Uterus (tissue), 2 donors: ENCODE data around the gene LRRC63.

Experiments
- POLR2A ChIP-seq, 2 donors: fragments of 450-650 bp; IDR thresholded peaks; one replicate each; pipeline ENCODE4 v1.6.1; 2016; ENCODE audit warnings: antibody characterized with exemption in 2 of 2, mild to moderate bottlenecking in 1 of 2, moderate library complexity in 1 of 2
- TF ChIP-seq, protein P1 (sequence below), 4 experiments: fragments of 200-600 bp in 2 of 4; fragments of 450-650 bp in 2 of 4; sonication (generic) in 2 of 4; IDR thresholded peaks; one replicate each; pipeline ENCODE4 v1.5.1; 2016 to 2019; ENCODE audit warnings: antibody characterized with exemption in 4 of 4, mild to moderate bottlenecking in 2 of 4, moderate library complexity in 1 of 4

DNA sequence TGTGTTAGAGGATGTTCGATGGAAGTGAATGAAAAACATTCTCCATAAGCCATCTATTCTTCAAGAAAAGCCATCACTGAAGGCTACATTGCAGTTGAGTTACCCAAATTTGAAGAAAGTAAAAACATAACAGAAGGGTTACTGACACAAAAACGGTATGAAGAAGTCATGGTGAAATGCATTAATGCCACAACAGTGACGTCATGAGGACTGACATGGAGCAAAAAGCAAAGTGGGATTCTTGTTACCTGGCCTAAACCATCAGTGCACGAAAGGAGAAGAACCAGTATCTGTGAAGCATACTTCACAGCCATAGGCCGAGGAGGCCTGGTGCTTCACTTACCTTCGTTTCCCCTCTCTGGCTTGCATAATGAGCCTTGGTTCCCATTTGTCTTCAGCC, 58.7 kb downstream of the LRRC63 start:
- TF ChIP-seq, protein P1, sequence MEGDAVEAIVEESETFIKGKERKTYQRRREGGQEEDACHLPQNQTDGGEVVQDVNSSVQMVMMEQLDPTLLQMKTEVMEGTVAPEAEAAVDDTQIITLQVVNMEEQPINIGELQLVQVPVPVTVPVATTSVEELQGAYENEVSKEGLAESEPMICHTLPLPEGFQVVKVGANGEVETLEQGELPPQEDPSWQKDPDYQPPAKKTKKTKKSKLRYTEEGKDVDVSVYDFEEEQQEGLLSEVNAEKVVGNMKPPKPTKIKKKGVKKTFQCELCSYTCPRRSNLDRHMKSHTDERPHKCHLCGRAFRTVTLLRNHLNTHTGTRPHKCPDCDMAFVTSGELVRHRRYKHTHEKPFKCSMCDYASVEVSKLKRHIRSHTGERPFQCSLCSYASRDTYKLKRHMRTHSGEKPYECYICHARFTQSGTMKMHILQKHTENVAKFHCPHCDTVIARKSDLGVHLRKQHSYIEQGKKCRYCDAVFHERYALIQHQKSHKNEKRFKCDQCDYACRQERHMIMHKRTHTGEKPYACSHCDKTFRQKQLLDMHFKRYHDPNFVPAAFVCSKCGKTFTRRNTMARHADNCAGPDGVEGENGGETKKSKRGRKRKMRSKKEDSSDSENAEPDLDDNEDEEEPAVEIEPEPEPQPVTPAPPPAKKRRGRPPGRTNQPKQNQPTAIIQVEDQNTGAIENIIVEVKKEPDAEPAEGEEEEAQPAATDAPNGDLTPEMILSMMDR (IDR thresholded peaks at IDR 0.05), result no peak
- TF ChIP-seq POLR2A (IDR thresholded peaks at IDR 0.05), result no peak
